ENCODE data around the gene PALLD.

PALLD gene

GRCh38 chr4:168887809-168888208 lies 391.0 kb downstream of the PALLD start:
- no peak for FAIRE-seq
- no peak for DNase-seq (ENCODE audit: low spot score)

- no peak for FAIRE-seq
These were observed 391.9 kb downstream of the PALLD start for GRCh38 chr4:168888715-168889215.

GRCh38 chr4:168891086-168891485 lies 394.2 kb downstream of the PALLD start:
- FAIRE-seq: no peak
- no peak for DNase-seq (ENCODE audit: low spot score)

More at GRCh38 chr4:168888715-168889215, 391.9 kb downstream of the PALLD start:
- DNase-seq (ENCODE audit: low spot score): no peak

GRCh38 chr4:168891688-168892087 lies 394.8 kb downstream of the PALLD start:
- FAIRE-seq: no peak
- DNase-seq (ENCODE audit: low spot score): no peak

GRCh38 chr4:168892475-168892874 lies 395.6 kb downstream of the PALLD start:
- FAIRE-seq (no peak), DNase-seq (ENCODE audit: low spot score) (no peak)

GRCh38 chr4:168893205-168893604 lies 396.4 kb downstream of the PALLD start:
- DNase-seq (ENCODE audit: low spot score) (no peak), FAIRE-seq (no peak)

GRCh38 chr4:168893807-168894206 lies 397.0 kb downstream of the PALLD start:
- FAIRE-seq: no peak

GRCh38 chr4:168900080-168900479 lies 403.2 kb downstream of the PALLD start:
- FAIRE-seq (no peak), DNase-seq (ENCODE audit: low spot score) (no peak)

More at GRCh38 chr4:168893807-168894206, 397.0 kb downstream of the PALLD start:
- DNase-seq (ENCODE audit: low spot score): no peak

- FAIRE-seq: no peak
- DNase-seq (ENCODE audit: low spot score): no peak
These were observed 410.4 kb downstream of the PALLD start for GRCh38 chr4:168907119-168907698.

GRCh38 chr4:168908093-168908492 lies 411.2 kb downstream of the PALLD start:
- no peak for FAIRE-seq

GRCh38 chr4:168908851-168909273 lies 412.0 kb downstream of the PALLD start:
- FAIRE-seq: no peak
- no peak for DNase-seq (ENCODE audit: low spot score)

More at GRCh38 chr4:168908093-168908492, 411.2 kb downstream of the PALLD start:
- DNase-seq (ENCODE audit: low spot score): no peak

- FAIRE-seq (no peak), DNase-seq (ENCODE audit: low spot score) (no peak)
These were observed 417.2 kb downstream of the PALLD start for GRCh38 chr4:168914095-168914494.

GRCh38 chr4:168917138-168917779 lies 420.4 kb downstream of the PALLD start:
- FAIRE-seq (no peak), DNase-seq (ENCODE audit: low spot score) (peak; percentile 21)

- FAIRE-seq (no peak), DNase-seq (ENCODE audit: low spot score) (no peak)
These were observed 423.0 kb downstream of the PALLD start for GRCh38 chr4:168919706-168920324.

- DNase-seq (ENCODE audit: low spot score) (no peak), FAIRE-seq (no peak)
These were observed 423.7 kb downstream of the PALLD start for GRCh38 chr4:168920441-168921065.

- peak; percentile 56 for DNase-seq (ENCODE audit: low spot score)
- no peak for FAIRE-seq
These were observed 426.8 kb downstream of the PALLD start for GRCh38 chr4:168923526-168924194.

GRCh38 chr4:168924667-168925066 lies 427.8 kb downstream of the PALLD start:
- DNase-seq (ENCODE audit: low spot score): no peak
- no peak for FAIRE-seq

GRCh38 chr4:168925789-168926490 lies 429.1 kb downstream of the PALLD start:
- FAIRE-seq: no peak
- DNase-seq (ENCODE audit: low spot score): no peak

- no peak for FAIRE-seq
- no peak for DNase-seq (ENCODE audit: low spot score)
These were observed 431.5 kb downstream of the PALLD start for GRCh38 chr4:168928346-168928745.

GRCh38 chr4:168928875-168929274 lies 432.0 kb downstream of the PALLD start:
- FAIRE-seq (no peak), DNase-seq (ENCODE audit: low spot score) (no peak)

All from urothelium cell line (cell line).